GM19467 (cell line): ENCODE results near the gene SEMA7A.

ENCODE experiments used
- ATAC-seq: cut with Tn5 transposase; IDR thresholded peaks from one replicate; pipeline ENCODE4 v1.9.1; 2021; ENCODE audit warnings: mild to moderate bottlenecking, moderate library complexity; ENCODE audit not compliant: unreplicated experiment

Gene SEMA7A

GRCh38 chr15:74417670-74418069 is 16.1 kb downstream of the SEMA7A start:
- no peak for ATAC-seq

- no peak for ATAC-seq
These were observed 16.5 kb downstream of the SEMA7A start for GRCh38 chr15:74417225-74417624.

GRCh38 chr15:74415966-74416916 is 17.5 kb downstream of the SEMA7A start:
- ATAC-seq: no peak

GRCh38 chr15:74414603-74415338 is 19.0 kb downstream of the SEMA7A start:
- ATAC-seq: no peak

DNA sequence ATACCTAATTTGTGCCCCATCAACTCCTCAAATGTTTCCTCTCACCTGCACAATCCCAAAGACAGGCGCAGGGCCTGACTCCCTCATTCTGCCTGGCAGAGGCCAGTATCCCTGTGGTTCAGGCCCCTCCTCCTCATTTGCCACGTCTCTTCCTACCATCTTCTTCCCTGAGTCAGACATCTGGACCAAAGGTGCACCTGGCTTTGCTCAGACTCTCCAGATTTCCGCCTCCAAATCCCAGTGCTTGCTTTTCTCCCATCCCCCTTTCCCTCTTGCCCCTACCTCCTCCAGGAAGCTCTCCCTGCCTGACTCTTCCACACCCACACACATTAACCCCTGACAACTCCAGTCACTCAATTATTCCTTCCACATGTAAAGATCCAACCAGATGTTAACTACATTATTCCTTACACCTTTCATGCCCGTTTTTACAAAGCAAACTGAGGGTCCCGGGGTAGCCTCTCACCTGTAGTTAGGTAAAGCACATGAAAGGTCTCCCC is 19.6 kb downstream of the SEMA7A start:
- no peak for ATAC-seq

DNA sequence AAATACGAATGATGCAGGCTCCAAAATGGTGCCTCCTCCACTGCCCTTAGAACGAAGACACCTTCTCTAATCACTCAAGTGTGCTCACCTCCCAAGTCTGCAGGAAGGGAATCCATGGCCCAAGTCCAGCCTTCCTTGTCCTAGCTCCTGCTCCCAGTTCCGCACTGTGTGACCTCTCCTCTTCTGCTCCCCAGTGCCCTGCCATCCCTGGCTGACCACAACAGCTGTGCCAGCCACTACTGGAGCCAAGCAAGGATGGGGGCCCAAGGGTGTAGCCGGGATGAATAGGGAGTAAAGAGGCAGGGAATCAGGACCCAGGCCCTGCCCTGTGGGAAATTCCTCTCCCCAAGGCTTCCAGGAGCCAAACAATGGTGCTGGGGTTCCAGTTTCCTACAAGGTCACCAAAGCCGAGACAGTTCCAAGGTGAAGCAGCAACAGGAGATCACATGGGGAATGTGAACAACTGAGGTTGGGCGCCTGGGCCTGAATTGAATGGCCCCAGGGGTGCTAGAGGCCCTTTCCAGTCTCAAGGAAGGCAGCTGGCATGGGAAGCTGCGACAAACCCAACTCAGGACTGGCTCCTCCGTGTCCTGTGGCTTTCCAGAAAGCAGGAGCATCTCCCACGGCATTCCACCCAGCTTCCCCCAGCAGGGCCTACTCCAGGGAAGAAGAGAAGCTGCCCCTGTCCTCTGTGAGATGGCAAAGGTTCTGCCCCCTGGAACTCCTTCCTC is 20.2 kb downstream of the SEMA7A start:
- ATAC-seq: no peak

- ATAC-seq: no peak
These were observed 21.6 kb downstream of the SEMA7A start for GRCh38 chr15:74412159-74412558.

- ATAC-seq: no peak
These were observed 22.1 kb downstream of the SEMA7A start for GRCh38 chr15:74411686-74412085.

- no peak for ATAC-seq
These were observed 23.3 kb downstream of the SEMA7A start for GRCh38 chr15:74410502-74410901.

DNA sequence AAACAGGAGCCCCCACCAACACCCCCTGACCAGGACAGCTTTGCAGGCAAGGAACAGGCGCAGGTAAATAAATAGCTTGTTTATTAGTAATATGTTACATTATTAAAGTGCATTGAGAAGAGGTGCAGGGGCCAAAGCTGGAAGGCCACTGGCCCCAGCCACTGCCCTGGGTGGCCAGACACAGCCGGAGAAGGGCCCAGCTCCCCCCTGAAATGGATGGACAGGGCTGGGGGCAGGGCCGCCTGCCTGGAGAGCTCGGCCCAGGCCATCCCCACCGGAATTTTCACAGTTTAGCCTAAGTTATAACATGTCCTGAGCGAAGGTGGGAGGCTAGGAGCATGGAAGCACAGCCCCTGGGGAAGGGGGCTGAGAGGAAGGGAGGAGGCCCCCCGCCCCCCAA is 24.5 kb downstream of the SEMA7A start:
- no peak for ATAC-seq

GRCh38 chr15:74408815-74409214 is 24.9 kb downstream of the SEMA7A start:
- ATAC-seq: no peak

GRCh38 chr15:74408385-74408784 is 25.4 kb downstream of the SEMA7A start:
- ATAC-seq: no peak

DNA sequence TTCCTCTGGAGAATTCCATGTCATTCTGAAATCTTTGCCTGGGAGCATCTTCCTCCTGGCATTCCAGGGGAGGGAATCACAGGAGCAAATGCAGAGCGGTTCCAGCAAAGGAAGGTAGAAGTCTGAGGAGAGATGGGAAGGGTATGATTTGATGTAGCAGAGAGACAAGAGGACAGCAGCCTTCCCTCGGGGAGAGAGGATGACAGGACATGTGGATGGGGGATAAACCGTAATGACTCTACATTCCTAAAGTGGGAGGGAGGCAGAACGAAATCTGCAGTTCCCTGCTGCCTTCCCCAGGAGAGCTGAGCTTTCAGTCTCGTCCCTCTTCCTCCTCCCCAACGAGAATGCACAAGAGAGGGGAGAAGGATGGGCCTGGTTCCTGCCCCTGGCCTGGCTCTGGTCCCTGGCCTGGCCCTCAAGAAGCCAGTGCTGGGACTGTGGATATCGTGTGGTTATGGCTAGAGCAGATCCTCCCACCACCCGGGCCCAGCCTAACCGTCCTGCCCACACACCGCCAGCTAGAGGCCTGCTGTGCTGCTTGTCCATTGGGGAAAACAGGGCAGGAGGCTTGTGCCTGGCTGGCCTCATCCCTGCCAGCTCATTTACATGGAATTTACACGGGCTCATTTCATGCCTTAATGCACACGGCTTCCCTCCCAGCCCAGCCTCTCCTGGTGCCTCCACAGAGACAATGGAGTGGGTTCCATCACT is 26.6 kb downstream of the SEMA7A start:
- no peak for ATAC-seq

DNA sequence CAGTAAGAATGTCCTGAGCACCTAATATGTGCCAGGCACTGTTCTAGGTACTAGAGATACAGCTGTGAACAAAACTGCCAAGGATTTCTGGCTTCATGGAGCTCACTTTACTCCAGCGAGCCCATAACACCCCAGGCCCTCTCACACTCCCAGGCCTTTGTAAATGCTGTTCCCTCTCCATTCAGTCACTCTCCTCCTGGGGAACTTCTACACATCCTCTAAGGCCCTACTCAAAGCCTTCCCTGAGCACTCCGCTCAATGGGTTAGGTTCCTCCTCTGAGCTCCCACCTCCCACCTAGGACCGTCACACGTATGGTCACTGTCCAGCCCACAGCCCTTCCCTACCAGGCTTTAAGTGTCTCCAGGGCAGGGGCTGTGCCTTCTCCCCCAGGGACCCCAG is 27.2 kb downstream of the SEMA7A start:
- ATAC-seq: no peak

GRCh38 chr15:74405823-74406222 is 27.9 kb downstream of the SEMA7A start:
- ATAC-seq: no peak

GRCh38 chr15:74403991-74404563 is 29.7 kb downstream of the SEMA7A start:
- peak; percentile 27 for ATAC-seq

- peak; percentile 11 for ATAC-seq
These were observed 30.2 kb downstream of the SEMA7A start for GRCh38 chr15:74403588-74403919.

GRCh38 chr15:74402873-74403587 is 30.7 kb downstream of the SEMA7A start:
- ATAC-seq: no peak

- ATAC-seq: no peak
These were observed 31.4 kb downstream of the SEMA7A start for GRCh38 chr15:74402337-74402841.
